Measurements from ENCODE around the gene GTPBP3. TPM values are rescaled to one million over a fixed set of nuclear protein-coding genes. Genes with fewer than 3 reads are reported as not detected.

The GTPBP3 gene
- total and polyA plus RNA-seq, 10 donors = 13.0 to 44.1 (median 24.6) TPM

- H3K4me1 ChIP-seq = peaks cover 9 to 41% (median 25%) of the 10 kb centered on the region in 6 donors
- no peaks in the 10 kb centered on the region for H3K9me3 ChIP-seq
- WGBS, 5 donors = 77 to 93% (median 83%) methylated on average over 7 of the region's 7 CpGs
- no peak overlapping the region for H3K4me3 ChIP-seq
- TF ChIP-seq, protein P1, sequence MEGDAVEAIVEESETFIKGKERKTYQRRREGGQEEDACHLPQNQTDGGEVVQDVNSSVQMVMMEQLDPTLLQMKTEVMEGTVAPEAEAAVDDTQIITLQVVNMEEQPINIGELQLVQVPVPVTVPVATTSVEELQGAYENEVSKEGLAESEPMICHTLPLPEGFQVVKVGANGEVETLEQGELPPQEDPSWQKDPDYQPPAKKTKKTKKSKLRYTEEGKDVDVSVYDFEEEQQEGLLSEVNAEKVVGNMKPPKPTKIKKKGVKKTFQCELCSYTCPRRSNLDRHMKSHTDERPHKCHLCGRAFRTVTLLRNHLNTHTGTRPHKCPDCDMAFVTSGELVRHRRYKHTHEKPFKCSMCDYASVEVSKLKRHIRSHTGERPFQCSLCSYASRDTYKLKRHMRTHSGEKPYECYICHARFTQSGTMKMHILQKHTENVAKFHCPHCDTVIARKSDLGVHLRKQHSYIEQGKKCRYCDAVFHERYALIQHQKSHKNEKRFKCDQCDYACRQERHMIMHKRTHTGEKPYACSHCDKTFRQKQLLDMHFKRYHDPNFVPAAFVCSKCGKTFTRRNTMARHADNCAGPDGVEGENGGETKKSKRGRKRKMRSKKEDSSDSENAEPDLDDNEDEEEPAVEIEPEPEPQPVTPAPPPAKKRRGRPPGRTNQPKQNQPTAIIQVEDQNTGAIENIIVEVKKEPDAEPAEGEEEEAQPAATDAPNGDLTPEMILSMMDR (IDR thresholded peaks at IDR 0.05 in 8 of 11, conservative IDR thresholded peaks at IDR 0.05 in 3 of 11) = no peak
- TF ChIP-seq POLR2AphosphoS5 (IDR thresholded peaks at IDR 0.05) (no peak), POLR2A (IDR thresholded peaks at IDR 0.05) (no peak)
- no peak for DNase-seq
- H3K27me3 ChIP-seq (replicated peaks in 1 of 7) = peaks cover 0 to 6% (median 0%) of the 10 kb centered on the region in 7 donors
- intact Hi-C loops (cut with DNase I; ENCODE audit: low total_unique reads) = no loop called here
- H3K27ac ChIP-seq = no peak overlapping the region
- peaks cover 0 to 25% (median 8%) of the 10 kb centered on the region in 6 donors for H3K36me3 ChIP-seq
These were observed 4.5 kb downstream of the GTPBP3 start for GRCh38 chr19:17341845-17342244.

GRCh38 chr19:17346109-17346671, 8.8 kb downstream of the GTPBP3 start:
- Histone ChIP-seq H3K27me3 (replicated peaks in 1 of 7) (peaks cover 0 to 42% (median 3%) of the 10 kb centered on the region in 7 donors), H3K36me3 (peaks cover 0 to 10% (median 7%) of the 10 kb centered on the region in 6 donors), H3K27ac (peak overlapping the region in 6 of 8 donors; percentile 48 to 75 (median 64)), H3K4me3 (no peak overlapping the region), H3K9me3 (no peaks in the 10 kb centered on the region), H3K4me1 (peaks cover 9 to 52% (median 40%) of the 10 kb centered on the region in 6 donors)
- intact Hi-C loops (cut with DNase I; ENCODE audit: low total_unique reads) = loop anchor here (5.0 kb wide), 1 partner anchor 41 kb away; no protein-coding TSS in a partner anchor
- WGBS, 5 donors = 13 to 17% (median 16%) methylated on average over 24 of the region's 24 CpGs
- DNase-seq = peak; percentile 93
- no peak for TF ChIP-seq POLR2A (IDR thresholded peaks at IDR 0.05)
- TF ChIP-seq POLR2AphosphoS5 (IDR thresholded peaks at IDR 0.05) = peak; percentile 36 to 66 (median 61)
- TF ChIP-seq, protein P1 (IDR thresholded peaks at IDR 0.05 in 8 of 11, conservative IDR thresholded peaks at IDR 0.05 in 3 of 11) = peak; percentile 88 to 98 (median 95)

- Histone ChIP-seq H3K9me3 (no peaks in the 10 kb centered on the region), H3K4me1 (peaks cover 13 to 63% (median 48%) of the 10 kb centered on the region in 6 donors), H3K27me3 (replicated peaks in 1 of 7) (peaks cover 0 to 52% (median 3%) of the 10 kb centered on the region in 7 donors), H3K36me3 (peaks cover 0 to 11% (median 0%) of the 10 kb centered on the region in 6 donors), H3K27ac (peak overlapping the region; percentile 23 to 75 (median 55)), H3K4me3 (no peak overlapping the region)
- peak in 2 of 3 donors; percentile 40 to 49 for TF ChIP-seq POLR2AphosphoS5 (IDR thresholded peaks at IDR 0.05)
- TF ChIP-seq, protein P1 (IDR thresholded peaks at IDR 0.05 in 8 of 11, conservative IDR thresholded peaks at IDR 0.05 in 3 of 11) = no peak
- no peak for DNase-seq
- intact Hi-C loops (cut with DNase I; ENCODE audit: low total_unique reads) = loop anchor here (5.0 kb wide), 1 partner anchor 40 kb away; no protein-coding TSS in a partner anchor
- WGBS, 5 donors = 10 to 19% (median 13%) methylated on average over 6 of the region's 6 CpGs
These were observed 10.0 kb downstream of the GTPBP3 start for GRCh38 chr19:17347361-17347760.

- peaks cover 13 to 68% (median 53%) of the 10 kb centered on the region in 6 donors for H3K4me1 ChIP-seq
- intact Hi-C loops (cut with DNase I; ENCODE audit: low total_unique reads) = loop anchor here (5.0 kb wide), 1 partner anchor 39 kb away; no protein-coding TSS in a partner anchor
- H3K9me3 ChIP-seq = no peaks in the 10 kb centered on the region
- H3K27ac ChIP-seq = peak overlapping the region; percentile 23 to 75 (median 55)
- no peak for TF ChIP-seq POLR2A (IDR thresholded peaks at IDR 0.05)
- TF ChIP-seq, protein P1 (IDR thresholded peaks at IDR 0.05 in 8 of 11, conservative IDR thresholded peaks at IDR 0.05 in 3 of 11) = no peak
- no peak for TF ChIP-seq POLR2AphosphoS5 (IDR thresholded peaks at IDR 0.05)
- peaks cover 0 to 14% (median 0%) of the 10 kb centered on the region in 6 donors for H3K36me3 ChIP-seq
- H3K4me3 ChIP-seq = no peak overlapping the region
- WGBS, 5 donors = 42 to 70% (median 60%) methylated on average over 2 of the region's 2 CpGs
- no peak for DNase-seq
- peaks cover 0 to 56% (median 3%) of the 10 kb centered on the region in 7 donors for H3K27me3 ChIP-seq (replicated peaks in 1 of 7)
These were observed 10.5 kb downstream of the GTPBP3 start for GRCh38 chr19:17347877-17348276.

All from spleen (tissue), 11 donors.